Osteocyte (in vitro differentiated cells): ENCODE data around the gene SERINC2. TPM values are rescaled to one million over a fixed set of nuclear protein-coding genes. Genes with fewer than 3 reads are reported as not detected.
A peak's percentile ranks its signal among the peaks of the same experiment; 100 is the strongest.

Experiments used
- DNase-seq: peaks from one replicate; pipeline ENCODE4 v3.0.0; 2021; ENCODE audit warnings: mixed read lengths; ENCODE audit not compliant: unreplicated experiment; ENCODE audit errors: extremely low spot score
- H3K27ac Mint-ChIP-seq: one replicate; pipeline ENCODE4 v1.8.0; 2021; ENCODE audit warnings: mild to moderate bottlenecking, mixed read lengths; ENCODE audit not compliant: unreplicated experiment
- H3K27me3 Mint-ChIP-seq: one replicate; pipeline ENCODE4 v1.8.0; 2021; ENCODE audit warnings: mixed read lengths; ENCODE audit not compliant: unreplicated experiment
- H3K36me3 Mint-ChIP-seq: one replicate; pipeline ENCODE4 v1.8.0; 2021; ENCODE audit warnings: mixed read lengths; ENCODE audit not compliant: unreplicated experiment
- H3K4me1 Mint-ChIP-seq: one replicate; pipeline ENCODE4 v1.8.0; 2021; ENCODE audit warnings: mixed read lengths; ENCODE audit not compliant: unreplicated experiment
- H3K4me3 Mint-ChIP-seq: one replicate; pipeline ENCODE4 v1.8.0; 2021; ENCODE audit warnings: mild to moderate bottlenecking, moderate library complexity, mixed read lengths; ENCODE audit not compliant: unreplicated experiment
- H3K9me3 Mint-ChIP-seq: one replicate; pipeline ENCODE4 v1.8.0; 2021; ENCODE audit warnings: mixed read lengths; ENCODE audit not compliant: unreplicated experiment
- total RNA-seq: library from RNA; stranded (reverse); gene quantifications from 2 replicates; pipeline ENCODE4 v1.2.1, GENCODE V29; 2021
- TF ChIP-seq, protein P1 (sequence below): fragments of 200-600 bp; sonication (generic); IDR thresholded peaks from 2 replicates; pipeline ENCODE4 v1.5.0; 2021; ENCODE audit warnings: antibody characterized with exemption, mild to moderate bottlenecking, moderate library complexity

The SERINC2 gene
- total RNA-seq, 1 donor from 2014 or later = 4.2 TPM

DNA sequence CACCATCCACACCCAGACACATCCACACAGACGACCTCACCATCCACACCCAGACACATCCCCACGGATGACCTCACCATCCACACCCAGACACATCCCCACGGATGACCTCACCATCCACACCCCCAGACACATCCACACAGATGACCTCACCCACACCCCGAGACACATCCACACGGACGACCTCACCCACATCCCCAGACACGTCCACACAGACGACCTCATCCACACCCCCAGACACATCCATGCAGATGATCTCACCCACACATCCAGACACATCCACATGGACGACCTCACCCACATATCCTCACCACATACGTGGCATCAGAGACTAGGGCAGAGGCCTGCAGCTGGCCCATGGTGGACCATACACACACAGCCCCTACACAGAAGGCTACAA, 25.4 kb upstream of the SERINC2 start:
- Mint-ChIP-seq H3K27me3 (no peaks in the 10 kb centered on the region), H3K4me3 (no peak overlapping the region), H3K27ac (no peak overlapping the region), H3K4me1 (no peaks in the 10 kb centered on the region), H3K9me3 (no peaks in the 10 kb centered on the region), H3K36me3 (no peaks in the 10 kb centered on the region)
- DNase-seq = no peak
- TF ChIP-seq, protein P1, sequence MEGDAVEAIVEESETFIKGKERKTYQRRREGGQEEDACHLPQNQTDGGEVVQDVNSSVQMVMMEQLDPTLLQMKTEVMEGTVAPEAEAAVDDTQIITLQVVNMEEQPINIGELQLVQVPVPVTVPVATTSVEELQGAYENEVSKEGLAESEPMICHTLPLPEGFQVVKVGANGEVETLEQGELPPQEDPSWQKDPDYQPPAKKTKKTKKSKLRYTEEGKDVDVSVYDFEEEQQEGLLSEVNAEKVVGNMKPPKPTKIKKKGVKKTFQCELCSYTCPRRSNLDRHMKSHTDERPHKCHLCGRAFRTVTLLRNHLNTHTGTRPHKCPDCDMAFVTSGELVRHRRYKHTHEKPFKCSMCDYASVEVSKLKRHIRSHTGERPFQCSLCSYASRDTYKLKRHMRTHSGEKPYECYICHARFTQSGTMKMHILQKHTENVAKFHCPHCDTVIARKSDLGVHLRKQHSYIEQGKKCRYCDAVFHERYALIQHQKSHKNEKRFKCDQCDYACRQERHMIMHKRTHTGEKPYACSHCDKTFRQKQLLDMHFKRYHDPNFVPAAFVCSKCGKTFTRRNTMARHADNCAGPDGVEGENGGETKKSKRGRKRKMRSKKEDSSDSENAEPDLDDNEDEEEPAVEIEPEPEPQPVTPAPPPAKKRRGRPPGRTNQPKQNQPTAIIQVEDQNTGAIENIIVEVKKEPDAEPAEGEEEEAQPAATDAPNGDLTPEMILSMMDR = no peak

DNA sequence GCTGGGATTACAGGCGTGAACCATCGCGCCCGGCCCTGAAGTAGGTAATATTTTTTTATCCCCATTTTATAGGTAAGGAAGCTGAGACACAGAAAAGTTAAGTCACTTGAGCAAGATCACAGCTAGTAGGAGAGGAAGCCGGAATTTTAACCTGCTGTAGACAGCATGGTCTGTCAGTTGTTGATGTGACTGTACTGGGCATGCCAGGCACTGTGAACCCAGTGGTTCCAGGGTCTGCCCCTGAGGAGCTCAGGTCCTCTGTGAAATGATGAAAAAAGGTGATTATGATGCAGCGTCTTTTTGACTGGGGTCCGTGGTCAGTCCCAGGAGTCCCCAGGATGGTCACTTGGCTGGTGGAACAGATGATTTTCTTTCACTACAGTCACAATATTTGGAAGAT, 23.4 kb upstream of the SERINC2 start:
- Mint-ChIP-seq H3K27ac (no peak overlapping the region), H3K9me3 (no peaks in the 10 kb centered on the region), H3K27me3 (no peaks in the 10 kb centered on the region), H3K36me3 (no peaks in the 10 kb centered on the region), H3K4me1 (peaks cover 4% of the 10 kb centered on the region), H3K4me3 (no peak overlapping the region)
- DNase-seq = no peak
- TF ChIP-seq, protein P1 = no peak

DNA sequence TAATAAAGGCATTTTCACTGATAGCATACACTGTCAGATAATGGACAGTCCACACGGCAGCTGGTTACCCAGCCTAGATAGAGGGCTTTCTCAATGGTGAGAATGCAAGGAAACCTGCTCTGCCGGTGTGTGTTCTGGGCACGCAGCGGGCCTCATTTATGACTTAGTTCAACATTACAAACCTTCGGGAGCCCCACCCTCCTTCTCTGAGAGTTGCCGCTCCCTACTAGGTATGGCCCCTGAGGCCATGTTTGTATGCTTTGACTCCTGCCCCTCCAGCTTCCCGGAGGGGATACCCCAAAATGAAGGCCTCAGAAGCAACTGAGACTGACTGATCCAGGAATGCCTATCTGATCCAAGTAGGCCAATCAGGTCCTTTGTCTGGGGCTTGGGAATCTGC, 22.9 kb upstream of the SERINC2 start:
- H3K9me3 Mint-ChIP-seq = no peaks in the 10 kb centered on the region
- TF ChIP-seq, protein P1 = no peak
- H3K27ac Mint-ChIP-seq = no peak overlapping the region
- DNase-seq = no peak
- H3K4me1 Mint-ChIP-seq = peaks cover 6% of the 10 kb centered on the region
- H3K27me3 Mint-ChIP-seq = no peaks in the 10 kb centered on the region
- H3K36me3 Mint-ChIP-seq = no peaks in the 10 kb centered on the region
- no peak overlapping the region for H3K4me3 Mint-ChIP-seq

DNA sequence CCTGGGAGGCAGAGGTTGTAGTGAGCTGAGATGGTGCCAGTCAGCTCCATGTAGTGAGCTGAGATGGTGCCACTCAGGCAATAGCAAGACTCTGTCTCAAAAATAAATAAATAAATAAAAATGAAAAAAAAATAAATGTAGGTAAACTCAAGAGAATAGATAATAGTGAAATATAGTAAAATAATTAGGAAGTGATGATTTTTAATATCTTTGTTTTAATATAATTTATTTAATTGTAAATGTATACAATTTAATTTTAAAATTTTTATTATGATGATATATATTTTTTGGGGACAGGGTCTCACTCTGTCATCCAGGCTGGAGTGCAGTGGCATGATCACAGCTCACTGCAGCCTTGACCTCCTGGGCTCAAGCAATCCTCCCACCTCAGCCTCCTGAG, 19.6 kb upstream of the SERINC2 start:
- H3K27me3 Mint-ChIP-seq = no peaks in the 10 kb centered on the region
- no peaks in the 10 kb centered on the region for H3K36me3 Mint-ChIP-seq
- H3K9me3 Mint-ChIP-seq = no peaks in the 10 kb centered on the region
- DNase-seq = no peak
- TF ChIP-seq, protein P1 = no peak
- no peak overlapping the region for H3K4me3 Mint-ChIP-seq
- H3K4me1 Mint-ChIP-seq = peaks cover 7% of the 10 kb centered on the region
- no peak overlapping the region for H3K27ac Mint-ChIP-seq

DNA sequence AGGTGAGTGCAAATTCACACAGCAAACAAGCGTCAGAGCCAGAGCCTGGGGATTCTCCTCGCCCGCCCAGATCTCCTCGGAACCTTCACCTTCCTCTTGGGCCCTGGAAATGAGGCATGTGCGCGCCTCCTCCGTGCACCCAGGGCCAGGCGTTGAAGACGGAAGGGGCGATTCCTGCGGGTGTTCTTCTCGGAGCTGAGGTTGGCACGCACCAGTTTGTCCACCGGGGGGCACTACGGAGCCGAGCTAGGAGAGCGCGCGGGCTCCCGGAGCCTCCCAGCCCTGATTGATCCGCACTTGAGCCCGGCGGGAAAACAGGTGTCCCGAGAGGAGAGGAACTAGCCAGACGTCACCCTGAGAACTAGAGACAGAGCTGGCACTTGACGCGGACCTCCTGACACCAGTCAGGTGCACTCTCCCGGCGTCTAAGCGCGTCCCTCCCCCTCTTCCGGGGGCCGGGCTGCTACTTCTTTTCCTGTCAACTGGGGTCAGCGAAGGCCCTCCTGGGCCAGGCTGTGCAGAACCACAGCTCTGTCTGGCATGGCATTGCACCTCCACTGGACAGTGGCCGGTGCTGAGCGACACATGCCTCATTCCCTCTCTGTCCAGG, 18.3 kb upstream of the SERINC2 start:
- no peaks in the 10 kb centered on the region for H3K9me3 Mint-ChIP-seq
- peak; percentile 91 for DNase-seq
- no peaks in the 10 kb centered on the region for H3K36me3 Mint-ChIP-seq
- H3K27me3 Mint-ChIP-seq = no peaks in the 10 kb centered on the region
- no peak overlapping the region for H3K27ac Mint-ChIP-seq
- H3K4me3 Mint-ChIP-seq = peak overlapping the region; percentile 65
- TF ChIP-seq, protein P1 = peak; percentile 94
- H3K4me1 Mint-ChIP-seq = peaks cover 7% of the 10 kb centered on the region
